GM21737 (cell line): Measurements from ENCODE around the gene TIE1.

Experiments used
- ATAC-seq: cut with Tn5 transposase; IDR thresholded peaks from one replicate; pipeline ENCODE4 v1.9.1; 2021; ENCODE audit warnings: mild to moderate bottlenecking, moderate library complexity; ENCODE audit not compliant: unreplicated experiment

TIE1 gene

GRCh38 chr1:43273708-43274107 lies 27.1 kb upstream of the TIE1 start:
- ATAC-seq = no peak

GRCh38 chr1:43274125-43274803 lies 26.5 kb upstream of the TIE1 start:
- ATAC-seq = no peak

- ATAC-seq = no peak
Observed at GRCh38 chr1:43274804-43275180, 26.0 kb upstream of the TIE1 start.

DNA sequence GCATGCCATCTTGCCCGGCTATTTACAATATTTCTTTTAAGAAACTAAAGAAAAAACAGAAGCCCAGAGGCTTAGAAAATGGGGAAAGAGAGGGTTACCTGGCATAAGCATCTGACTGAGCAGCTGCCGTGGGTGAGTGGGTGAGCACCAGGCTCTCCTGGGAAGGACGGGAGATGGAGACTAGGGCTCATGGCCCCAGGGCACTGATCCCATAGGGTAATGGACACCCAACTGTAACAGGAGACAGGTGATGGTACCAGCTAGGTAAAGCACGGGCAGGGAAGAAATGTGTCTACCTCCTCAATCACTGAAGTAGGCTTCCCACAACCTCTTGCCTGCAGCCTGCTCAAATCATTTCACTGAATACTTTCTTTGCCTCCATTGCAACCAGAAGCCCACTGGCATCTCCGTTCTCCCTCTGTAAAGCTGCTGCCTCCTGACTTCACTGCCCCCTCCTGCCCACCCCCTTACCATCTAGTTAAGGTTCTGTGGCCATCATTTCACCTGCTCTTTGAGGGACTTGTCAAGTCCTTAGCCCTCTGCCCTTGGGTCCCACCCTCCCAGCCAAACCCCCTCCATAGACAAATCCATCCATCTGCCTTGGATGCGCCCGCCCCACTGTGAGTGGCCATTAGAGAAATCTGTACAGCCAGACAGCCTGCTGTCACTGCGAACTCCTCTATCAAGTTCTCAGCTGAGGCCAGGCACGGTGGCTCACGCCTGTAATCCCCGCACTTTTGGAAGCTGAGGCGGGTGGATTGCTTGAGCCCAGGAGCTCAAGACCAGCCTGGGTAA lies 24.8 kb upstream of the TIE1 start:
- no peak for ATAC-seq

DNA sequence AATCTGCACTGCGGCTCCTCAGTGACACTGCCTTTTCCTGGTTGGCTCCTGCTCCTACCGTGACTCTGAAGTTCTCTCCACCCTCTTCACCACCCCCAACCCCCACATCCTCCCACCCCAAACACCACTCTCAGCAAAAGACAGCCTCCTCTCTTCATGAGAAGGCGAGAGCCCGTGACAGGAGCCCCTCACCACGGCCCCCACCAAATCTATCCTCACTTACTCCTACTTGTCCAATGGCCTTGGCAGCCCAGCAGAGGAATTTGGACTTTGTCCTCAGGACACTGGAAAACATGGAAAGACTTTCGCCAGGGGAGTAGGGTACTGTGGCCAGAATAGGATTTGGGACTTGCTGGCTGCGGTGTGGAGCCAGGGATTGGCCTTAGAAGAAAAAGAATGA lies 24.1 kb upstream of the TIE1 start:
- no peak for ATAC-seq

- ATAC-seq = no peak
Observed at GRCh38 chr1:43277116-43277876, 23.5 kb upstream of the TIE1 start.

GRCh38 chr1:43279161-43279560 lies 21.6 kb upstream of the TIE1 start:
- no peak for ATAC-seq

- ATAC-seq = no peak
Observed at GRCh38 chr1:43279666-43280065, 21.1 kb upstream of the TIE1 start.

GRCh38 chr1:43280692-43281091 lies 20.1 kb upstream of the TIE1 start:
- no peak for ATAC-seq

- no peak for ATAC-seq
Observed at GRCh38 chr1:43282220-43283195, 18.3 kb upstream of the TIE1 start.

DNA sequence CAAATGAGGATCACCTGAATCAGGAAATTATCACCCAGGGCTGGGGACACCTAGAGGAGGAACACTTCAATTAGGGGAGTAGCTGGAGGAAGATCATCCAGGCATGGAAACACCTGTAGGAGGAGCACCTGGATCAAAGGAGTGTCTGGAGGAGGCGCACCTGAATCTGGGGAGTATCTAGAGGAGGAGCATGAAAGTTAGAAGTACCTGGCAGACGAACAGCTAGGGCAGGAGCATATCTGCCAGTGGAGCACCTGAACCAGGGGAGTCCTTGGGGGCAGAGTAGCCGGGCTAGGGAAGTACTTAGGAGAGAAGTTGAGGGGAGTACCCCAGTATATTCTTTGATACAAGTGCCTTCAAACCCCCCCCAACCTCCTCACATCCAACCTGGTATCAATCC lies 16.7 kb upstream of the TIE1 start:
- no peak for ATAC-seq

GRCh38 chr1:43284546-43285110 lies 16.2 kb upstream of the TIE1 start:
- ATAC-seq = no peak

- ATAC-seq = no peak
Observed at GRCh38 chr1:43285269-43285990, 15.4 kb upstream of the TIE1 start, which contains the start of gene C1orf210. C1orf210 (minus strand) TSS chr1:43285581; CDS start chr1:43283270, 2,311 bp downstream.

GRCh38 chr1:43286115-43286514 lies 14.7 kb upstream of the TIE1 start:
- no peak for ATAC-seq

DNA sequence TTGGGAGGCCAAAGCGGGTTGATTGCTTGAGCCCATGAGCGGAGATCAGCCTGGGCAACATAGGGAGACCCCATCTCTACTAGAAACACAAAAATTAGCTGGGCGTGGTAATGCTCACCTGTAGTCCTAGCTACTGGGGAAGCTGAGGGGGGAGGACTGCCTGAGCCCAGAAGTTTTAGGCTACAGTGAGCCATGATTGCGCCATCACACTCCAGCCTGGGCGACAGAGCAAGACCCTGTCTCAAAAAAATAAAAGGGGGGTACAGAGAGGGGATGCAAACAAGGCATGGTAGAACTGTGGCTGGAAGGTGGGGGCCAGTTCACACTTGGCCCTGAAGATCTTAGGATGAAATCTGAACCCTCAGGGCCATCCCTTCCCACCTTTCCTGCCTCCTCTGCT lies 14.2 kb upstream of the TIE1 start:
- no peak for ATAC-seq

DNA sequence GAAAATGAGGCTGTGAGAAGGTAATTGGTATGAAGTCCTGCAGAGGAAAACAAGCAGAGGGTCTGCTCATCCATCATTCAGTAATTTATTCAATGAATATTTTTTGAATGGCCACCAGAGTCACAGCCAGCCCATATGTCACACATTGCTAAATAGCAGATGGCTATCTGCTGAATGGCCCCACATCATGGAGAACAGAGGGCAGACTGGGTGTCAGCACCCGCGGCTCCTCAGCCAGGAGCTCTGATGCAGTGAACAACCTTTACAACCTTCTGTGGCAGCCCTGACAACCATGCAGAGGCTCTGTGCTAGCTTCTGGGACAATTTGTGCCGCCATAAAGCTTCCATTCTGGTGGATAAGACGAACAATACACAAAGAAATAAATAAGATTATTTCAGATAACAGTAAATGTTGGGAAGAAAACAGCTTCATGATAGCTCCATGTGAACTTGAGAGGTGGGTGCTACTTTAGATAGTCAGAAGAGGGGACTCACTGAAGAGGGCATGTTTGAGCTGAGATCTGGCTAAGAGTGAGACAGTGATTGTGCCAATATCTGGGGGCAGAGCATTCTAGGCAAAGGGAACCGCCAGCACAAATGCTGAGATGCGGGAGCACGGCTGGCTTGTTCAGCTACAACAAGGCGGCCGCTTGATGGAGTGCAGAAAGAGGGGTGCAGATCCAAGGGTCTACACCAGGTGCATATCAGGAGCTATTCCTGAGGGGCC lies 12.6 kb upstream of the TIE1 start:
- ATAC-seq = no peak

DNA sequence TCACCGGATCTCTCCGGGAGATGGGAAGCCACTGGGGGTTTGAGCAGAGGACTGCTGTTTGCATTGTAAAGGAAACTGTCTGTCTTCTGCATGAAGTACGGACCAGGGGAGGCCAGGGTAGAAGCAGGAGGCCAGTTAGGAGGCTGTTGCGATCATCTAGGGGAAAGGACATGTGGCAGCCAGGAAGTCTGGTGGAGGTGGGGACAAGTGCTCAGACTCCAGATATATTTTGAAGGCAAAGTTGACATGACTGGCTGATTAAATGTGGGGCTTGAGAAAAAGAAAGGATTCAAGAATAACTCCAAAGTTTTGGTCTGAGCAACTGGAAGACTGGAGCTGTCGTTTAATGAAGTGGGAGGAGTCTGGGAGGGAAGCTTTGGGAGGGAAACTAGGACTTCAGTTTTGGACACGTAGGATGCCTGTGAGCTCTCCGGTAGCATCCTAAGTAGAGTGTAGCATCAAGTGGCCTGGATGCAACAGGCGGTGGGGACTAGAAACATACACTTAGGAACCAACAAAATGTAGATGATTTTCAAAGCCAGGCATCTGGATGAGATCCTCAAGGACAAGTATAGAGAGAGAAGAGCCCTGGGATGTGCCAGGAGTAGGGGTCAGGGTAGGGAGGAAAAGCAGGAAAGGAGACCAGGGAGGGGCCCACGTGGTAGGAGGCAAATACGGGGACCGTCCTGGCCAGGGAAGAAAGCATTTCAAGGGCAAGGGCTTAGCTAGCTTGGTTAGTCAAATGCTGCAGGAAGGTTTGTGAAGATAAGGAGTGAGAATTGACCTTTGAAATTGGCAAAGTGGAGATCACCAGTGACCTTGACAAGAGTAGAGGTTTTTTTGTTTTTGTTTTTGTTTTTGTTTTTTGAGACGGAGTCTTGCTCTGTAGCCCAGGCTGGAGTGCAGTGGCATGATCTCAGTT lies 11.7 kb upstream of the TIE1 start:
- no peak for ATAC-seq

GRCh38 chr1:43292216-43292615 lies 8.6 kb upstream of the TIE1 start:
- ATAC-seq = no peak
